ENCODE measurements around the gene PKMYT1.

GRCh38 chr16:3013491-3013951 is 33.3 kb upstream of the PKMYT1 start:
- TF ChIP-seq, protein P1, sequence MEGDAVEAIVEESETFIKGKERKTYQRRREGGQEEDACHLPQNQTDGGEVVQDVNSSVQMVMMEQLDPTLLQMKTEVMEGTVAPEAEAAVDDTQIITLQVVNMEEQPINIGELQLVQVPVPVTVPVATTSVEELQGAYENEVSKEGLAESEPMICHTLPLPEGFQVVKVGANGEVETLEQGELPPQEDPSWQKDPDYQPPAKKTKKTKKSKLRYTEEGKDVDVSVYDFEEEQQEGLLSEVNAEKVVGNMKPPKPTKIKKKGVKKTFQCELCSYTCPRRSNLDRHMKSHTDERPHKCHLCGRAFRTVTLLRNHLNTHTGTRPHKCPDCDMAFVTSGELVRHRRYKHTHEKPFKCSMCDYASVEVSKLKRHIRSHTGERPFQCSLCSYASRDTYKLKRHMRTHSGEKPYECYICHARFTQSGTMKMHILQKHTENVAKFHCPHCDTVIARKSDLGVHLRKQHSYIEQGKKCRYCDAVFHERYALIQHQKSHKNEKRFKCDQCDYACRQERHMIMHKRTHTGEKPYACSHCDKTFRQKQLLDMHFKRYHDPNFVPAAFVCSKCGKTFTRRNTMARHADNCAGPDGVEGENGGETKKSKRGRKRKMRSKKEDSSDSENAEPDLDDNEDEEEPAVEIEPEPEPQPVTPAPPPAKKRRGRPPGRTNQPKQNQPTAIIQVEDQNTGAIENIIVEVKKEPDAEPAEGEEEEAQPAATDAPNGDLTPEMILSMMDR (conservative IDR thresholded peaks at IDR 0.05; ENCODE audit: low read depth, low read length) = no peak
- TF ChIP-seq EZH2 (IDR thresholded peaks at IDR 0.05; ENCODE audit: borderline replicate concordance, low read depth, low read length, poor library complexity, severe bottlenecking) = no peak
